Caco-2 (cell line): Measurements from ENCODE around the gene PDE11A. TPM values are rescaled to one million over a fixed set of nuclear protein-coding genes. Genes with fewer than 3 reads are reported as not detected.

ENCODE experiments used
- BruUV-seq: library from RNA; stranded (reverse); fragments of 400-500 nt; replicated peaks from 2 replicates; lab custom pipeline; 2021; lab: Mats Ljungman, UMichigan
- CTCF ChIA-PET: fragments of 300-600 bp; sonication (Branson Sonifier 250); formaldehyde crosslinking; loops from one replicate; lab custom pipeline; 2022; ENCODE audit warnings: antibody characterized with exemption; lab: Charles Lee
- POLR2A ChIA-PET: fragments of 300-600 bp; sonication (Branson Sonifier 250); formaldehyde crosslinking; loops from one replicate; lab custom pipeline; 2022; ENCODE audit warnings: antibody characterized with exemption; lab: Charles Lee
- DNase-seq, 2 experiments: peaks; one replicate each; pipeline versions ENCODE4 v3.0.0 to v3.0.0-alpha.2; 2020 to 2022
- H3K27me3 ChIP-seq: replicated peaks from 2 replicates; pipeline ENCODE4 v1.6.0; 2011; ENCODE audit warnings: low read length; ENCODE audit not compliant: control insufficient read depth, insufficient read depth
- H3K36me3 ChIP-seq: 2 replicates; pipeline ENCODE4 v1.5.1; 2011; ENCODE audit warnings: low read length; ENCODE audit not compliant: control insufficient read depth, insufficient read depth
- H3K4me1 ChIP-seq: fragments of 250-450 bp; sonication (Bioruptor Pico); 2 replicates; pipeline ENCODE4 v1.5.1; 2020; ENCODE audit warnings: mild to moderate bottlenecking
- H3K4me3 ChIP-seq: 2 replicates; pipeline ENCODE4 v1.5.1; 2011; ENCODE audit warnings: low read depth, mild to moderate bottlenecking, control low read depth, low read length
- H3K9me3 ChIP-seq: fragments of 250-450 bp; sonication (Bioruptor Pico); 2 replicates; pipeline ENCODE4 v1.5.1; 2020; ENCODE audit warnings: mild to moderate bottlenecking, moderate library complexity
- H3K27ac Mint-ChIP-seq: one replicate; pipeline ENCODE4 v1.8.0; 2022; ENCODE audit warnings: mixed read lengths; ENCODE audit not compliant: unreplicated experiment
- H3K27me3 Mint-ChIP-seq: one replicate; pipeline ENCODE4 v1.8.0; 2022; ENCODE audit warnings: mixed read lengths; ENCODE audit not compliant: insufficient read depth, unreplicated experiment
- H3K36me3 Mint-ChIP-seq: one replicate; pipeline ENCODE4 v1.8.0; 2022; ENCODE audit warnings: mild to moderate bottlenecking, mixed read lengths; ENCODE audit not compliant: insufficient read depth, unreplicated experiment
- H3K4me1 Mint-ChIP-seq: one replicate; pipeline ENCODE4 v1.8.0; 2022; ENCODE audit warnings: low read depth, mixed read lengths; ENCODE audit not compliant: unreplicated experiment
- H3K4me3 Mint-ChIP-seq: one replicate; pipeline ENCODE4 v1.8.0; 2022; ENCODE audit warnings: mild to moderate bottlenecking, moderate library complexity, mixed read lengths; ENCODE audit not compliant: unreplicated experiment
- H3K9me3 Mint-ChIP-seq: one replicate; pipeline ENCODE4 v1.8.0; 2022; ENCODE audit warnings: mixed read lengths; ENCODE audit not compliant: unreplicated experiment
- intact Hi-C: fragments of 100-400 bp; cut with micrococcal nuclease; formaldehyde crosslinking; loops from one replicate; pipeline ENCODE4 v1.10.0; 2022; ENCODE audit not compliant: unreplicated experiment
- total RNA-seq: library from RNA; stranded (reverse); gene quantifications from 2 replicates; pipeline ENCODE4 v1.2.3, GENCODE V29; 2022
- TF ChIP-seq, protein P1 (sequence below), 2 experiments: fragments of 200-600 bp in 1 of 2; IDR thresholded peaks; 1 replicate in 1 of 2; 2 replicates in 1 of 2; pipeline versions ENCODE4 v1.5.1 to v1.8.0; 2011 to 2022; ENCODE audit warnings: antibody characterized with exemption in 1 of 2, control low read depth in 1 of 2, inconsistent platforms in 1 of 2, low read depth in 1 of 2, low read length in 1 of 2, mild to moderate bottlenecking in 1 of 2, moderate library complexity in 1 of 2; ENCODE audit not compliant: insufficient read depth in 1 of 2, severe bottlenecking in 1 of 2, unreplicated experiment in 1 of 2

Gene PDE11A
- total RNA-seq, 1 experiment from 2014 or later, result 0.25 TPM

GRCh38 chr2:177738461-177739235, 333.9 kb downstream of the PDE11A start:
- Mint-ChIP-seq H3K4me1 (no peaks in the 10 kb centered on the region), H3K4me3 (no peak overlapping the region), H3K36me3 (no peaks in the 10 kb centered on the region), H3K27ac (no peak overlapping the region), H3K9me3 (peaks cover 10% of the 10 kb centered on the region), H3K27me3 (peaks cover 10% of the 10 kb centered on the region)
- CTCF ChIA-PET, result no interaction called here
- Histone ChIP-seq H3K4me3 (no peak overlapping the region), H3K9me3 (no peaks in the 10 kb centered on the region), H3K4me1 (no peaks in the 10 kb centered on the region), H3K36me3 (no peaks in the 10 kb centered on the region), H3K27me3 (no peaks in the 10 kb centered on the region)
- intact Hi-C loops, result no loop called here
- no peak for DNase-seq
- no TSS peak for BruUV-seq
- POLR2A ChIA-PET, result interaction anchor here (0.7 kb wide), 1 partner anchor 22 kb away, joined by 3 read pairs; no protein-coding TSS in a partner anchor
- TF ChIP-seq, protein P1, sequence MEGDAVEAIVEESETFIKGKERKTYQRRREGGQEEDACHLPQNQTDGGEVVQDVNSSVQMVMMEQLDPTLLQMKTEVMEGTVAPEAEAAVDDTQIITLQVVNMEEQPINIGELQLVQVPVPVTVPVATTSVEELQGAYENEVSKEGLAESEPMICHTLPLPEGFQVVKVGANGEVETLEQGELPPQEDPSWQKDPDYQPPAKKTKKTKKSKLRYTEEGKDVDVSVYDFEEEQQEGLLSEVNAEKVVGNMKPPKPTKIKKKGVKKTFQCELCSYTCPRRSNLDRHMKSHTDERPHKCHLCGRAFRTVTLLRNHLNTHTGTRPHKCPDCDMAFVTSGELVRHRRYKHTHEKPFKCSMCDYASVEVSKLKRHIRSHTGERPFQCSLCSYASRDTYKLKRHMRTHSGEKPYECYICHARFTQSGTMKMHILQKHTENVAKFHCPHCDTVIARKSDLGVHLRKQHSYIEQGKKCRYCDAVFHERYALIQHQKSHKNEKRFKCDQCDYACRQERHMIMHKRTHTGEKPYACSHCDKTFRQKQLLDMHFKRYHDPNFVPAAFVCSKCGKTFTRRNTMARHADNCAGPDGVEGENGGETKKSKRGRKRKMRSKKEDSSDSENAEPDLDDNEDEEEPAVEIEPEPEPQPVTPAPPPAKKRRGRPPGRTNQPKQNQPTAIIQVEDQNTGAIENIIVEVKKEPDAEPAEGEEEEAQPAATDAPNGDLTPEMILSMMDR (IDR thresholded peaks at IDR 0.05; ENCODE audit: insufficient read depth in 1 of 2, low read depth in 1 of 2, low read length in 1 of 2, severe bottlenecking in 1 of 2, unreplicated experiment in 1 of 2), result no peak

DNA sequence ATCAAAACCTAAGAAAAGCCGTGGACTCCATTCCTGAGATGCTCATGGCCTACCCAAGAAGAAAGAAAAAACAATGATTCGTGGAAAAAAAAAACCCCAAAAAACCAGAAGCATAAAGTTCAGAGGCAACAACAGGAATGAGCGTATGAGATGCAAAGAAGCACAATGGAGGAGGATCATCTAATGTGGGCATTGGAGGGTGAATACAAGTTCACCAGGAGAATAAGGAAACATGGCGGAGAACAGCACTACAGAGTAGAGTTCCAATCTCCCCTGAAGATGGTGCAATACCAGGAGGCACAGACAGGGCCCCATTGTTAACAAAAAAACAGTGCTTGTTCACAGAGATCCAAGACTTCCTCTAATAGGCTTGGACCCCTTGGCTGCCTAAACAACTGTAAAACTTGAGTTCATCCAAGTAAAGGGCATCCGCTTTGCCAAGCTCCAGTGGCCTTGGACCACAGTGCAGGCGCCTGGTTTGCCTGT, 337.2 kb downstream of the PDE11A start:
- no peaks in the 10 kb centered on the region for H3K4me1 ChIP-seq
- H3K4me3 ChIP-seq, result no peak overlapping the region
- CTCF ChIA-PET, result no interaction called here
- Mint-ChIP-seq H3K4me3 (no peak overlapping the region), H3K36me3 (no peaks in the 10 kb centered on the region), H3K9me3 (peaks cover 10% of the 10 kb centered on the region), H3K4me1 (peaks cover 6% of the 10 kb centered on the region), H3K27me3 (no peaks in the 10 kb centered on the region), H3K27ac (no peak overlapping the region)
- H3K36me3 ChIP-seq, result no peaks in the 10 kb centered on the region
- DNase-seq, result no peak
- intact Hi-C loops, result no loop called here
- TF ChIP-seq, protein P1 (IDR thresholded peaks at IDR 0.05; ENCODE audit: insufficient read depth in 1 of 2, low read depth in 1 of 2, low read length in 1 of 2, severe bottlenecking in 1 of 2, unreplicated experiment in 1 of 2), result no peak
- BruUV-seq, result no TSS peak
- POLR2A ChIA-PET, result no interaction called here
- H3K9me3 ChIP-seq, result no peaks in the 10 kb centered on the region
- H3K27me3 ChIP-seq, result no peaks in the 10 kb centered on the region

DNA sequence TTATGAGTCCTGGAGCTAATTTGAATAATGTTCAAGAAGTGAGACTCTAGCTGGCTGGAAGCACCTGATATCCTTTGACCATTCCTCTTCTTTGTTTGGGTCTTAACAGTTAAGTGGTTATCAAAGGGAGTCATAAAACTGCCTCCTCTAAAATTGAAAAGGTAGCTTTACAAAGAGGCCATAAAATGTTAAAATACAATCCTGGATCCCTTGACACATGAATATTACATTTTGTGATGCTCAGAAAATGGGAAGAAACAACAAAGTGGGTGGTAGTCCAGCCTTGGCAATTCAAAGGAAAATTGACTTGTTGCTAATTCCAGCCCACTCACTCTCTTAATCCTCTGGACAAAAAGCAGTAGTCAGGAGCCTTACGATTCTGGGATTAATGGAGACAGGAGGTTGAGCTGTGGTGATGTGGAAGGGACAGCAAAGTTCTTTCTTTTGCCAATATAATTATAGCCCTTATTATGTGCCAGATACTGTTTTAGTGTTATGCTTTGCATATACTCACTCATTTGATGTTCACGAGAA, 339.2 kb downstream of the PDE11A start:
- Mint-ChIP-seq H3K4me1 (peaks cover 9% of the 10 kb centered on the region), H3K9me3 (peaks cover 10% of the 10 kb centered on the region), H3K27me3 (no peaks in the 10 kb centered on the region), H3K27ac (no peak overlapping the region), H3K4me3 (no peak overlapping the region), H3K36me3 (no peaks in the 10 kb centered on the region)
- ChIA-PET POLR2A (no interaction called here), CTCF (no interaction called here)
- BruUV-seq, result no TSS peak
- intact Hi-C loops, result no loop called here
- no peak for DNase-seq
- no peaks in the 10 kb centered on the region for H3K27me3 ChIP-seq
- H3K4me3 ChIP-seq, result no peak overlapping the region
- no peaks in the 10 kb centered on the region for H3K9me3 ChIP-seq
- TF ChIP-seq, protein P1 (IDR thresholded peaks at IDR 0.05; ENCODE audit: insufficient read depth in 1 of 2, low read depth in 1 of 2, low read length in 1 of 2, severe bottlenecking in 1 of 2, unreplicated experiment in 1 of 2), result no peak
- H3K36me3 ChIP-seq, result no peaks in the 10 kb centered on the region
- no peaks in the 10 kb centered on the region for H3K4me1 ChIP-seq
